ENCODE data around the gene MLC1. TPM values are rescaled to one million over a fixed set of nuclear protein-coding genes. Genes with fewer than 3 reads are reported as not detected.

Gene MLC1
- total and polyA plus RNA-seq, 4 donors: 0.13 to 9.4 (median 0.33) TPM; not detected in 1

GRCh38 chr22:50070366-50070765 is 14.9 kb downstream of the MLC1 start:
- no peak overlapping the region for H3K9ac ChIP-seq (ENCODE audit: low read depth in 1 of 2, low read length in 2 of 2)
- no peak overlapping the region for H3K4me3 ChIP-seq (ENCODE audit: low read depth in 1 of 3, low read length in 3 of 3)
- no peaks in the 10 kb centered on the region for H3K4me1 ChIP-seq (ENCODE audit: control insufficient read depth in 4 of 4, insufficient read depth in 4 of 4, low read length in 3 of 4)
- H3K36me3 ChIP-seq (ENCODE audit: control insufficient read depth in 4 of 4, insufficient read depth in 3 of 4, low read depth in 1 of 4, low read length in 3 of 4): no peaks in the 10 kb centered on the region
- TF ChIP-seq ZBTB33 (IDR thresholded peaks at IDR 0.05): no peak
- TF ChIP-seq HNF4A (conservative IDR thresholded peaks at IDR 0.05): no peak
- no peak for TF ChIP-seq FOXA1 (IDR thresholded peaks at IDR 0.05)
- no peak for TF ChIP-seq JUND (IDR thresholded peaks at IDR 0.05)
- no peak for TF ChIP-seq RXRA (IDR thresholded peaks at IDR 0.05)
- TF ChIP-seq YY1 (IDR thresholded peaks at IDR 0.05): no peak
- no peak for TF ChIP-seq NR2F2 (IDR thresholded peaks at IDR 0.05)
- no peak for TF ChIP-seq GABPA (IDR thresholded peaks at IDR 0.05 in 1 of 2, conservative IDR thresholded peaks at IDR 0.05 in 1 of 2)
- TF ChIP-seq HNF4G (IDR thresholded peaks at IDR 0.05): no peak
- TF ChIP-seq CTCF (IDR thresholded peaks at IDR 0.05; ENCODE audit: low read depth, low read length, missing input control): no peak
- TF ChIP-seq RAD21 (IDR thresholded peaks at IDR 0.05): no peak
- TF ChIP-seq, protein P1, sequence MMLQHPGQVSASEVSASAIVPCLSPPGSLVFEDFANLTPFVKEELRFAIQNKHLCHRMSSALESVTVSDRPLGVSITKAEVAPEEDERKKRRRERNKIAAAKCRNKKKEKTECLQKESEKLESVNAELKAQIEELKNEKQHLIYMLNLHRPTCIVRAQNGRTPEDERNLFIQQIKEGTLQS (IDR thresholded peaks at IDR 0.05): no peak
- H3K27ac ChIP-seq (ENCODE audit: low read depth in 1 of 2, low read length in 2 of 2): no peak overlapping the region
- no peaks in the 10 kb centered on the region for H3K27me3 ChIP-seq (ENCODE audit: control insufficient read depth in 4 of 4, insufficient read depth in 4 of 4, low read length in 3 of 4)
- 87% methylated on average over 8 of the region's 8 CpGs for WGBS
- no peak for DNase-seq (ENCODE audit: low spot score)
- no peaks in the 10 kb centered on the region for H3K9me3 ChIP-seq (ENCODE audit: control insufficient read depth in 4 of 4, low read length in 3 of 4)

GRCh38 chr22:50068096-50068495 is 17.1 kb downstream of the MLC1 start:
- no peak for DNase-seq (ENCODE audit: low spot score)
- 89% methylated on average over 11 of the region's 11 CpGs for WGBS
- H3K27ac ChIP-seq (ENCODE audit: low read depth in 1 of 2, low read length in 2 of 2): no peak overlapping the region
- H3K27me3 ChIP-seq (ENCODE audit: control insufficient read depth in 4 of 4, insufficient read depth in 4 of 4, low read length in 3 of 4): no peaks in the 10 kb centered on the region
- no peaks in the 10 kb centered on the region for H3K4me1 ChIP-seq (ENCODE audit: control insufficient read depth in 4 of 4, insufficient read depth in 4 of 4, low read length in 3 of 4)
- no peak overlapping the region for H3K9ac ChIP-seq (ENCODE audit: low read depth in 1 of 2, low read length in 2 of 2)
- TF ChIP-seq RAD21 (IDR thresholded peaks at IDR 0.05): no peak
- no peak for TF ChIP-seq ZBTB33 (IDR thresholded peaks at IDR 0.05)
- no peak for TF ChIP-seq MAX (IDR thresholded peaks at IDR 0.05)
- no peak for TF ChIP-seq FOXA1 (IDR thresholded peaks at IDR 0.05)
- no peak for TF ChIP-seq SP1 (IDR thresholded peaks at IDR 0.05)
- no peak for TF ChIP-seq HNF4G (IDR thresholded peaks at IDR 0.05)
- TF ChIP-seq, protein P2, sequence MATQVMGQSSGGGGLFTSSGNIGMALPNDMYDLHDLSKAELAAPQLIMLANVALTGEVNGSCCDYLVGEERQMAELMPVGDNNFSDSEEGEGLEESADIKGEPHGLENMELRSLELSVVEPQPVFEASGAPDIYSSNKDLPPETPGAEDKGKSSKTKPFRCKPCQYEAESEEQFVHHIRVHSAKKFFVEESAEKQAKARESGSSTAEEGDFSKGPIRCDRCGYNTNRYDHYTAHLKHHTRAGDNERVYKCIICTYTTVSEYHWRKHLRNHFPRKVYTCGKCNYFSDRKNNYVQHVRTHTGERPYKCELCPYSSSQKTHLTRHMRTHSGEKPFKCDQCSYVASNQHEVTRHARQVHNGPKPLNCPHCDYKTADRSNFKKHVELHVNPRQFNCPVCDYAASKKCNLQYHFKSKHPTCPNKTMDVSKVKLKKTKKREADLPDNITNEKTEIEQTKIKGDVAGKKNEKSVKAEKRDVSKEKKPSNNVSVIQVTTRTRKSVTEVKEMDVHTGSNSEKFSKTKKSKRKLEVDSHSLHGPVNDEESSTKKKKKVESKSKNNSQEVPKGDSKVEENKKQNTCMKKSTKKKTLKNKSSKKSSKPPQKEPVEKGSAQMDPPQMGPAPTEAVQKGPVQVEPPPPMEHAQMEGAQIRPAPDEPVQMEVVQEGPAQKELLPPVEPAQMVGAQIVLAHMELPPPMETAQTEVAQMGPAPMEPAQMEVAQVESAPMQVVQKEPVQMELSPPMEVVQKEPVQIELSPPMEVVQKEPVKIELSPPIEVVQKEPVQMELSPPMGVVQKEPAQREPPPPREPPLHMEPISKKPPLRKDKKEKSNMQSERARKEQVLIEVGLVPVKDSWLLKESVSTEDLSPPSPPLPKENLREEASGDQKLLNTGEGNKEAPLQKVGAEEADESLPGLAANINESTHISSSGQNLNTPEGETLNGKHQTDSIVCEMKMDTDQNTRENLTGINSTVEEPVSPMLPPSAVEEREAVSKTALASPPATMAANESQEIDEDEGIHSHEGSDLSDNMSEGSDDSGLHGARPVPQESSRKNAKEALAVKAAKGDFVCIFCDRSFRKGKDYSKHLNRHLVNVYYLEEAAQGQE (IDR thresholded peaks at IDR 0.05): no peak
- no peak for TF ChIP-seq CTCF (IDR thresholded peaks at IDR 0.05; ENCODE audit: low read depth, low read length, missing input control)
- no peak for TF ChIP-seq YY1 (IDR thresholded peaks at IDR 0.05)
- TF ChIP-seq RXRA (IDR thresholded peaks at IDR 0.05): no peak
- TF ChIP-seq FOXA2 (IDR thresholded peaks at IDR 0.05): no peak
- no peak for TF ChIP-seq GABPA (IDR thresholded peaks at IDR 0.05 in 1 of 2, conservative IDR thresholded peaks at IDR 0.05 in 1 of 2)
- TF ChIP-seq HNF4A (conservative IDR thresholded peaks at IDR 0.05): no peak
- TF ChIP-seq, protein P1 (IDR thresholded peaks at IDR 0.05): no peak
- TF ChIP-seq JUND (IDR thresholded peaks at IDR 0.05): no peak
- no peak for TF ChIP-seq NR2F2 (IDR thresholded peaks at IDR 0.05)
- TF ChIP-seq EGR1 (IDR thresholded peaks at IDR 0.05; ENCODE audit: low read depth in 2 of 2): no peak
- TF ChIP-seq TAF1 (conservative IDR thresholded peaks at IDR 0.05): no peak
- H3K9me3 ChIP-seq (ENCODE audit: control insufficient read depth in 4 of 4, low read length in 3 of 4): no peaks in the 10 kb centered on the region
- no peaks in the 10 kb centered on the region for H3K36me3 ChIP-seq (ENCODE audit: control insufficient read depth in 4 of 4, insufficient read depth in 3 of 4, low read depth in 1 of 4, low read length in 3 of 4)
- no peak overlapping the region for H3K4me3 ChIP-seq (ENCODE audit: low read depth in 1 of 3, low read length in 3 of 3)
